Activated CD8-positive, alpha-beta memory T cell treated with anti-CD3 and anti-CD28 coated beads, Interleukin-2, amount 50 U/mL, for 24 hours (primary cell): Measurements from ENCODE around the gene CCDC12.

ENCODE experiments used
- DNase-seq: peaks from one replicate; pipeline ENCODE4 v3.0.0-alpha.2; 2020; ENCODE audit errors: extremely low read depth

Gene CCDC12

GRCh38 chr3:46957092-46957820 is 19.3 kb downstream of the CCDC12 start:
- DNase-seq, result no peak

- no peak for DNase-seq
Measured at GRCh38 chr3:46955801-46956259, 20.7 kb downstream of the CCDC12 start.

GRCh38 chr3:46955157-46955556 is 21.4 kb downstream of the CCDC12 start:
- no peak for DNase-seq

GRCh38 chr3:46954178-46954577 is 22.4 kb downstream of the CCDC12 start:
- DNase-seq, result no peak

GRCh38 chr3:46953234-46954010 is 23.1 kb downstream of the CCDC12 start:
- DNase-seq, result no peak

- DNase-seq, result no peak
Measured at GRCh38 chr3:46952813-46953212, 23.7 kb downstream of the CCDC12 start.

GRCh38 chr3:46950650-46951241 is 25.8 kb downstream of the CCDC12 start:
- DNase-seq, result no peak

- DNase-seq, result no peak
Measured at GRCh38 chr3:46950177-46950576, 26.4 kb downstream of the CCDC12 start.

GRCh38 chr3:46948830-46949671 is 27.5 kb downstream of the CCDC12 start:
- DNase-seq, result no peak

- DNase-seq, result no peak
Measured at GRCh38 chr3:46947981-46948791, 28.4 kb downstream of the CCDC12 start.

GRCh38 chr3:46947546-46947901 is 29.0 kb downstream of the CCDC12 start:
- no peak for DNase-seq

GRCh38 chr3:46946856-46947545 is 29.5 kb downstream of the CCDC12 start:
- DNase-seq, result no peak

- DNase-seq, result no peak
Measured at GRCh38 chr3:46946416-46946815, 30.1 kb downstream of the CCDC12 start.

- no peak for DNase-seq
Measured at GRCh38 chr3:46944191-46944590, 32.4 kb downstream of the CCDC12 start.

GRCh38 chr3:46943237-46944187 is 33.0 kb downstream of the CCDC12 start:
- DNase-seq, result no peak

GRCh38 chr3:46942481-46943236 is 33.9 kb downstream of the CCDC12 start:
- no peak for DNase-seq

- DNase-seq, result no peak
Measured at GRCh38 chr3:46942076-46942475, 34.5 kb downstream of the CCDC12 start.
